Liver (tissue), 9 donors: ENCODE results near the gene NPC1L1. TPM values are rescaled to one million over a fixed set of nuclear protein-coding genes. Genes with fewer than 3 reads are reported as not detected.
A peak's percentile ranks its signal among the peaks of the same experiment; 100 is the strongest.

ENCODE experiments used
- DNase-seq: peaks from one replicate; pipeline ENCODE4 v3.0.0-alpha.2; 2017; ENCODE audit warnings: low spot score
- H3K27ac ChIP-seq, 2 donors: one replicate each; pipeline ENCODE4 v1.7.0; 2013; ENCODE audit warnings: inconsistent platforms in 2 of 2, low read length in 2 of 2, control low read depth in 1 of 2, low read depth in 1 of 2, mild to moderate bottlenecking in 1 of 2
- H3K27me3 ChIP-seq, 4 donors: one replicate each; pipeline versions ENCODE4 v1.6.1 to v1.7.0; 2013; ENCODE audit warnings: low read length in 3 of 4, inconsistent platforms in 1 of 4, mild to moderate bottlenecking in 1 of 4, moderate library complexity in 1 of 4; ENCODE audit not compliant: control insufficient read depth in 4 of 4, insufficient read depth in 4 of 4
- H3K36me3 ChIP-seq, 4 donors: one replicate each; pipeline versions ENCODE4 v1.6.1 to v1.7.0; 2013; ENCODE audit warnings: low read length in 3 of 4, mild to moderate bottlenecking in 3 of 4, low read depth in 1 of 4, moderate library complexity in 1 of 4; ENCODE audit not compliant: control insufficient read depth in 4 of 4, insufficient read depth in 3 of 4
- H3K4me1 ChIP-seq, 4 donors: one replicate each; pipeline versions ENCODE4 v1.6.1 to v1.7.0; 2013; ENCODE audit warnings: low read length in 3 of 4, mild to moderate bottlenecking in 3 of 4, moderate library complexity in 1 of 4; ENCODE audit not compliant: control insufficient read depth in 4 of 4, insufficient read depth in 4 of 4
- H3K4me3 ChIP-seq, 3 donors: one replicate each; pipeline versions ENCODE4 v1.6.1 to v1.7.0; 2013; ENCODE audit warnings: low read length in 3 of 3, control low read depth in 1 of 3, low read depth in 1 of 3, mild to moderate bottlenecking in 1 of 3
- H3K9ac ChIP-seq, 2 donors: one replicate each; pipeline ENCODE4 v1.7.0; 2013; ENCODE audit warnings: low read length in 2 of 2, mild to moderate bottlenecking in 2 of 2, moderate library complexity in 2 of 2, control low read depth in 1 of 2, low read depth in 1 of 2
- H3K9me3 ChIP-seq, 4 donors: one replicate each; pipeline versions ENCODE4 v1.6.1 to v1.7.0; 2013; ENCODE audit warnings: low read length in 3 of 4; ENCODE audit not compliant: control insufficient read depth in 4 of 4
- EGR1 ChIP-seq, 2 donors: IDR thresholded peaks; 2 replicates each; pipeline ENCODE4 v1.6.1; 2016 to 2018; ENCODE audit warnings: antibody characterized with exemption in 2 of 2, low read depth in 2 of 2
- FOXA1 ChIP-seq: IDR thresholded peaks from 2 replicates; pipeline ENCODE4 v1.6.1; 2016; ENCODE audit warnings: antibody characterized with exemption
- FOXA2 ChIP-seq: IDR thresholded peaks from 2 replicates; pipeline ENCODE4 v1.6.1; 2016; ENCODE audit warnings: antibody characterized with exemption
- GABPA ChIP-seq, 2 donors: IDR thresholded peaks in 1 of 2; conservative IDR thresholded peaks in 1 of 2; 2 replicates each; pipeline ENCODE4 v1.6.1; 2016; ENCODE audit warnings: antibody characterized with exemption in 2 of 2, mild to moderate bottlenecking in 1 of 2, moderate library complexity in 1 of 2
- HNF4A ChIP-seq, 2 donors: conservative IDR thresholded peaks; 2 replicates each; pipeline ENCODE4 v1.6.1; 2016; ENCODE audit warnings: antibody characterized with exemption in 2 of 2, mild to moderate bottlenecking in 2 of 2
- RAD21 ChIP-seq, 2 donors: IDR thresholded peaks; 2 replicates each; pipeline ENCODE4 v1.6.1; 2016; ENCODE audit warnings: antibody characterized with exemption in 2 of 2, mild to moderate bottlenecking in 2 of 2
- RXRA ChIP-seq, 2 donors: IDR thresholded peaks; 2 replicates each; pipeline ENCODE4 v1.6.1; 2017 to 2018; ENCODE audit warnings: antibody characterized with exemption in 2 of 2, mild to moderate bottlenecking in 1 of 2
- SP1 ChIP-seq: IDR thresholded peaks from 2 replicates; pipeline ENCODE4 v1.6.1; 2018; ENCODE audit warnings: antibody characterized with exemption, mild to moderate bottlenecking
- YY1 ChIP-seq: IDR thresholded peaks from 2 replicates; pipeline ENCODE4 v1.6.1; 2016; ENCODE audit warnings: antibody characterized with exemption, mild to moderate bottlenecking
- WGBS: extraction: QIAGEN DNeasy Blood & Tissue Kit; methylation state at CpG from one replicate; pipeline ENCODE4 v1.1.7; 2013; 5-methylcytosine and 5-hydroxymethylcytosine counted together
- polyA plus RNA-seq, 2 donors: library from polyadenylated mRNA; stranded (reverse) in 1 of 2; unstranded in 1 of 2; fragments of 200-250 nt in 1 of 2; fragments of >200 nt in 1 of 2; fragmentation: Nextera tagmentation in 1 of 2; extraction: Ambion mirVana in 1 of 2; gene quantifications; one replicate each; pipeline versions ENCODE4 v1.2.1 to v1.2.3, GENCODE V29; 2013 to 2015
- total RNA-seq, 2 donors: library from RNA; depleted of rRNA; stranded (reverse); fragments of >200 nt; gene quantifications; one replicate each; pipeline ENCODE4 v1.2.3, GENCODE V29; 2014
- TF ChIP-seq, protein P1 (sequence below): IDR thresholded peaks from 2 replicates; pipeline ENCODE4 v1.6.1; 2016; ENCODE audit warnings: antibody characterized with exemption, mild to moderate bottlenecking
- TF ChIP-seq, protein P2 (sequence below): IDR thresholded peaks from 2 replicates; pipeline ENCODE4 v1.6.1; 2016; ENCODE audit warnings: antibody characterized with exemption
- TF ChIP-seq, protein P3 (sequence below): IDR thresholded peaks from 2 replicates; pipeline ENCODE4 v1.6.1; 2016; ENCODE audit warnings: antibody characterized with exemption
- TF ChIP-seq, protein P4 (sequence below): IDR thresholded peaks from 2 replicates; pipeline ENCODE4 v1.6.1; 2016; ENCODE audit warnings: antibody characterized with exemption
- donor health status: healthy.
- donor health status: healthy.
- donor health status: healthy.
- donor health status: healthy.
- donor health status: healthy.

NPC1L1 gene
- total and polyA plus RNA-seq, 4 donors = 7.2 to 22.1 (median 15.3) TPM

DNA sequence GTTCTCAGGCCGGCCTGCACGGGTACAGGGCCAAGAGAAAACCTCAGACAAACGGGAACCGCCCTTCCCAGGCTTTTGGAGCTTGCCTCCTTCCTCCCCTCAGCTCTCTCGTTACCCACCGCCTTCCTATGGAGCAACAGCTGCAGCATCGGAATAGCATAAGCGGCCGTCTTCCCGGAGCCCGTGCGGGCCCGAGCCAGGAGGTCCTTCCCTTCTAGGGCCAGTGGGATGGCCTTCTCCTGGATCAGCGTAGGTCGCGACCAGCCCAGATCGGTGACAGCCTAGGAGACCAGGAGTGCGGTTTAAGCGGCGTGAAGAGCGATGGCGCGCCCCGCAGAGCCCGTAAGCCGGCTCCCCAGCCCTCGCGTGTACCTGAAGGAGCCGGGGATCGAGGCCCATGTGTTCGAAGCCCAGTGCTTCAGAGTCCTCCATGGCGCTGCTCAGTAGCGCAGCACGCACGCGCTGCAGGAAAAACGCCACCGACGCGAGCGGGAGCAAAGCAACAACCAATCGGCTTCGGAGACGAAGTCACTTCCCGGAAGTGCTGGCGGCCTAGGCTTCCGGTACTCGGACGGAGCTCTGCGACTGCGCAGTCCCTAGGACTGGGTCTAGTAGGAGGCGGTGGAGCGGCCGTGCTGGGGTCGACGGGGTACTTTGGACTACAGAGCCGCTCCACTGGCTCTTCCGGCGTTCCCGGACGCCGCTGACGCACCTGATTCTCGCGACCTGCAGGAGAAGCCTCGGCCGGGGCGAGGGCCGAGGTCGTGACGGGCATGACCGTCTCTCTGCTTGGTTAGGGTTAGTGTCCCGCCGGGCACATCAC is 32.5 kb upstream of the NPC1L1 start, which contains the start of gene DDX56:
TSS of gene DDX56 (minus strand) at position 445 of the 823 bp plus-strand sequence. CDS start at position 432, 13 bp downstream.
- TF ChIP-seq, protein P1, sequence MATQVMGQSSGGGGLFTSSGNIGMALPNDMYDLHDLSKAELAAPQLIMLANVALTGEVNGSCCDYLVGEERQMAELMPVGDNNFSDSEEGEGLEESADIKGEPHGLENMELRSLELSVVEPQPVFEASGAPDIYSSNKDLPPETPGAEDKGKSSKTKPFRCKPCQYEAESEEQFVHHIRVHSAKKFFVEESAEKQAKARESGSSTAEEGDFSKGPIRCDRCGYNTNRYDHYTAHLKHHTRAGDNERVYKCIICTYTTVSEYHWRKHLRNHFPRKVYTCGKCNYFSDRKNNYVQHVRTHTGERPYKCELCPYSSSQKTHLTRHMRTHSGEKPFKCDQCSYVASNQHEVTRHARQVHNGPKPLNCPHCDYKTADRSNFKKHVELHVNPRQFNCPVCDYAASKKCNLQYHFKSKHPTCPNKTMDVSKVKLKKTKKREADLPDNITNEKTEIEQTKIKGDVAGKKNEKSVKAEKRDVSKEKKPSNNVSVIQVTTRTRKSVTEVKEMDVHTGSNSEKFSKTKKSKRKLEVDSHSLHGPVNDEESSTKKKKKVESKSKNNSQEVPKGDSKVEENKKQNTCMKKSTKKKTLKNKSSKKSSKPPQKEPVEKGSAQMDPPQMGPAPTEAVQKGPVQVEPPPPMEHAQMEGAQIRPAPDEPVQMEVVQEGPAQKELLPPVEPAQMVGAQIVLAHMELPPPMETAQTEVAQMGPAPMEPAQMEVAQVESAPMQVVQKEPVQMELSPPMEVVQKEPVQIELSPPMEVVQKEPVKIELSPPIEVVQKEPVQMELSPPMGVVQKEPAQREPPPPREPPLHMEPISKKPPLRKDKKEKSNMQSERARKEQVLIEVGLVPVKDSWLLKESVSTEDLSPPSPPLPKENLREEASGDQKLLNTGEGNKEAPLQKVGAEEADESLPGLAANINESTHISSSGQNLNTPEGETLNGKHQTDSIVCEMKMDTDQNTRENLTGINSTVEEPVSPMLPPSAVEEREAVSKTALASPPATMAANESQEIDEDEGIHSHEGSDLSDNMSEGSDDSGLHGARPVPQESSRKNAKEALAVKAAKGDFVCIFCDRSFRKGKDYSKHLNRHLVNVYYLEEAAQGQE = peak; percentile 78
- TF ChIP-seq SP1 = peak; percentile 66
- TF ChIP-seq, protein P2, sequence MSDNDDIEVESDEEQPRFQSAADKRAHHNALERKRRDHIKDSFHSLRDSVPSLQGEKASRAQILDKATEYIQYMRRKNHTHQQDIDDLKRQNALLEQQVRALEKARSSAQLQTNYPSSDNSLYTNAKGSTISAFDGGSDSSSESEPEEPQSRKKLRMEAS = peak; percentile 99
- TF ChIP-seq FOXA2 = no peak
- TF ChIP-seq GABPA (IDR thresholded peaks at IDR 0.05 in 1 of 2, conservative IDR thresholded peaks at IDR 0.05 in 1 of 2) = peak; percentile 87 to 98
- TF ChIP-seq EGR1 (IDR thresholded peaks at IDR 0.05; ENCODE audit: low read depth in 2 of 2) = peak; percentile 43 to 88
- TF ChIP-seq RXRA (IDR thresholded peaks at IDR 0.05) = peak; percentile 65 to 77
- TF ChIP-seq YY1 = peak; percentile 96
- TF ChIP-seq, protein P3, sequence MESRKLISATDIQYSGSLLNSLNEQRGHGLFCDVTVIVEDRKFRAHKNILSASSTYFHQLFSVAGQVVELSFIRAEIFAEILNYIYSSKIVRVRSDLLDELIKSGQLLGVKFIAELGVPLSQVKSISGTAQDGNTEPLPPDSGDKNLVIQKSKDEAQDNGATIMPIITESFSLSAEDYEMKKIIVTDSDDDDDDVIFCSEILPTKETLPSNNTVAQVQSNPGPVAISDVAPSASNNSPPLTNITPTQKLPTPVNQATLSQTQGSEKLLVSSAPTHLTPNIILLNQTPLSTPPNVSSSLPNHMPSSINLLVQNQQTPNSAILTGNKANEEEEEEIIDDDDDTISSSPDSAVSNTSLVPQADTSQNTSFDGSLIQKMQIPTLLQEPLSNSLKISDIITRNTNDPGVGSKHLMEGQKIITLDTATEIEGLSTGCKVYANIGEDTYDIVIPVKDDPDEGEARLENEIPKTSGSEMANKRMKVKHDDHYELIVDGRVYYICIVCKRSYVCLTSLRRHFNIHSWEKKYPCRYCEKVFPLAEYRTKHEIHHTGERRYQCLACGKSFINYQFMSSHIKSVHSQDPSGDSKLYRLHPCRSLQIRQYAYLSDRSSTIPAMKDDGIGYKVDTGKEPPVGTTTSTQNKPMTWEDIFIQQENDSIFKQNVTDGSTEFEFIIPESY = peak; percentile 97
- TF ChIP-seq, protein P4, sequence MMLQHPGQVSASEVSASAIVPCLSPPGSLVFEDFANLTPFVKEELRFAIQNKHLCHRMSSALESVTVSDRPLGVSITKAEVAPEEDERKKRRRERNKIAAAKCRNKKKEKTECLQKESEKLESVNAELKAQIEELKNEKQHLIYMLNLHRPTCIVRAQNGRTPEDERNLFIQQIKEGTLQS = no peak
- peak in 1 of 2 donors; percentile 39 for TF ChIP-seq RAD21 (IDR thresholded peaks at IDR 0.05)
- TF ChIP-seq FOXA1 = no peak
- TF ChIP-seq HNF4A (conservative IDR thresholded peaks at IDR 0.05) = peak; percentile 25 to 64
- Histone ChIP-seq H3K9ac (peak within 1 kb of the TSS; percentile 91 to 93), H3K9me3 (no peaks in the 10 kb centered on the region), H3K27ac (peak within 1 kb of the TSS; percentile 87 to 92), H3K27me3 (no peaks in the 10 kb centered on the region), H3K36me3 (peaks cover 20 to 43% (median 39%) of the 10 kb centered on the region in 4 donors), H3K4me3 (peak within 1 kb of the TSS; percentile 65 to 100 (median 96)), H3K4me1 (peaks cover 3 to 28% (median 22%) of the 10 kb centered on the region in 4 donors)
- WGBS = under 1% methylated on average over 74 of the region's 74 CpGs
- peak; percentile 91 for DNase-seq

DNA sequence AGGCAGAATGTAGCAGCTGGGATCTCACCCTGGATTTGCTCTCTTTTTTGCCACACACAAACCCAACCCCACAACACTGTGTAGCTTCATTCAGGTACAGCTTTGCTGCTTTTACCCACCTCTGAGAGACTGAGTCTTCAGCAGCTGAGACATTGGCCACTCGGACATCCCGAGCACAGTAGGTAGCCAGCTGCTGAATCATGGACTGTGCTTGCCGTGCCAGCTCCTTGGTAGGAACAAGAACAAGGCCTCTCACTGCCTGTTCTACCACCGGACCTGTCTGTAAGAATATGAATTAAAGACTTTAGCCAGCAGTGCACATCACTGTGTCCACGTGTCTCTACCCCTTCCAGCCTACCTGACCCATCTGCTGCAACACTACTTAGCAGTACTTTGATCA is 31.6 kb upstream of the NPC1L1 start:
- TF ChIP-seq RXRA (IDR thresholded peaks at IDR 0.05) (no peak), FOXA2 (no peak), HNF4A (conservative IDR thresholded peaks at IDR 0.05) (no peak)
- Histone ChIP-seq H3K9me3 (no peaks in the 10 kb centered on the region), H3K27me3 (no peaks in the 10 kb centered on the region), H3K4me1 (peaks cover 3 to 28% (median 22%) of the 10 kb centered on the region in 4 donors), H3K4me3 (peak overlapping the region; percentile 65 to 100 (median 96)), H3K27ac (peak overlapping the region in 1 of 2 donors; percentile 92), H3K9ac (peak overlapping the region; percentile 91 to 93), H3K36me3 (peaks cover 23 to 46% (median 41%) of the 10 kb centered on the region in 4 donors)
- DNase-seq = no peak
- WGBS = 75% methylated on average over 5 of the region's 5 CpGs
